ENCODE results near the gene TMEM209.
"Not testable (repeated sequence)": the region's sequence is repeated elsewhere in the genome, so short reads cannot be mapped to it uniquely, and the experiment has no call there.

The TMEM209 gene

DNA sequence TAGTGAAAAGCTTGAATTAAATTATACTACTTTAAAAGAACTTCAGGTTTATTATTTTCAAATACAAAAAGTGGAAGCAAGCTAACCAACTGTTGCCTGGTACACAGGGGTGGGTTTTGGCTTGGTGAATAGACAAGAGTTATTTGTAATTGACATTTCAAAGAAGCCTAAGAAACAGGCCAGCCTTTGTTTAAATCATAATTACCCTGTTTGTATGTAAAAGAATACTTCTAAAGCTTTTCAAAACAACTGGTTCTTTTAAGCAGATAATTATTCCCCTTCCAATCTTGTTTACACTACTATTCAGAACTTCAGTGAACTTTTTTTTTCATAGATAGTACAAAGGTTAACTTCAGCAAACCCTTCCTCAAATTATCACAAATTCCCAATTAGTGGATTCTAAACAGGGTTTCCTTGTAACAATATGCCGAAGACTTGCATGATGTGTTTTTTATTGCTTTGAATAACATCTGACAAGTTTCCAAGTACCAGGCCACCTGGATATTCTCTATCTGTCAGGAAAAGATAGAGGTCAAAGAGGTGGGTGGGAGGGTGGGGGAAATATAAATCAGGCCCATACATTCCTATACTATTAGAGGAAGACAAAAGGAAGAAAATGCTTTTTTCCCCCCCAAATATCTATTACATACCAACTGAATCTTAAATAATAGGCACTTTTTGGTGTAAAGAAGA, 22.8 kb upstream of the TMEM209 start:
- DNase-seq (ENCODE audit: low spot score) = no peak
- no peak overlapping the region for H3K27ac Mint-ChIP-seq

GRCh38 chr7:130226333-130226732, 21.1 kb upstream of the TMEM209 start:
- Mint-ChIP-seq H3K9me3 (no peaks in the 10 kb centered on the region), H3K27me3 (ENCODE audit: low read depth) (no peaks in the 10 kb centered on the region), H3K36me3 (ENCODE audit: low read depth) (no peaks in the 10 kb centered on the region), H3K27ac (no peak overlapping the region), H3K4me1 (ENCODE audit: low read depth) (peaks cover 6% of the 10 kb centered on the region), H3K4me3 (no peak overlapping the region)
- DNase-seq (ENCODE audit: low spot score) = no peak

More for the DNA sequence above, 22.8 kb upstream of the TMEM209 start:
- H3K27me3 Mint-ChIP-seq (ENCODE audit: low read depth) = no peaks in the 10 kb centered on the region
- H3K4me1 Mint-ChIP-seq (ENCODE audit: low read depth) = peaks cover 6% of the 10 kb centered on the region
- no peaks in the 10 kb centered on the region for H3K36me3 Mint-ChIP-seq (ENCODE audit: low read depth)
- no peak overlapping the region for H3K4me3 Mint-ChIP-seq
- H3K9me3 Mint-ChIP-seq = no peaks in the 10 kb centered on the region

GRCh38 chr7:130224923-130225322, 19.7 kb upstream of the TMEM209 start:
- H3K27me3 Mint-ChIP-seq (ENCODE audit: low read depth); H3K27ac Mint-ChIP-seq; DNase-seq (ENCODE audit: low spot score); H3K36me3 Mint-ChIP-seq (ENCODE audit: low read depth); H3K9me3 Mint-ChIP-seq; H3K4me3 Mint-ChIP-seq; H3K4me1 Mint-ChIP-seq (ENCODE audit: low read depth): not testable (repeated sequence)

DNA sequence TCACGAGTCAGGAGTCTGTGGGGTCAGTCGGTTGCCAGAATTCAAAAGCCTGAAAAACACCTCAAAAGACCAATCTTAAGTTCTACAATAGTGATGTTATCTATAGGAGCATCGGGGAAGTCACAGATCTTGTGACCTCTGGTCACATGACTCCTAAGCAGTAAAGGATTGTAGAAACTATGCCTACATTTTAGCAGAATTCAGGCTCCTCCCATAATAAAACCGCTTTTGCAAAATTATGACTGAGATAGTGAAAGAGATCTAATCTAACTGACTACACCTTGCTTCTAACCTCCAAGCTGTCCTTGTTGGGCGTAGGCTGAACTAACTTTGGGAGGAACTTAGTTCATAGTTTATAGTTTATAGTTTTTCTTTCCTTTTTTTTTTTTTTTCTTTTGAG, 19.0 kb upstream of the TMEM209 start:
- no peaks in the 10 kb centered on the region for H3K36me3 Mint-ChIP-seq (ENCODE audit: low read depth)
- DNase-seq (ENCODE audit: low spot score) = no peak
- H3K27ac Mint-ChIP-seq = peak overlapping the region; percentile 53
- peaks cover 6% of the 10 kb centered on the region for H3K4me1 Mint-ChIP-seq (ENCODE audit: low read depth)
- H3K9me3 Mint-ChIP-seq = no peaks in the 10 kb centered on the region
- peaks cover 2% of the 10 kb centered on the region for H3K27me3 Mint-ChIP-seq (ENCODE audit: low read depth)
- H3K4me3 Mint-ChIP-seq = no peak overlapping the region

DNA sequence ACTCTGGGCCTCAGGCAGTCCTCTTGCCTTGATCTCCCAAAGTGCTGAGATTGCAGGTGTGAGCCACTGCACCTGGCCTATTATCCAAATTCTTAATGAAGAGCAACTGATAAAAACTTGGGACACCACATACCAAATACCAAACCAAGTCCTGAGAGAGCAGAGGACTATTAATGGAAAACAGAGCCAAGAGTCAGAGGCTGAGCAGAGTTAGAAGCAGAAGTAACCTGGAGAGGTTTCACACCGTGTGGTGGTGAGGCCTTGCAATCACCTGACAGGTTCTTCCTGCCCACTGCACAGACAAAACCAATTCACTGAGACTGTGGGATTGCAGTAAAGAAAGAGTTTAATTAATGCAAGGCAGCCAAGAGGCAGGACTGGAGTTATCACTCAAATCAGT, 18.4 kb upstream of the TMEM209 start:
- Mint-ChIP-seq H3K27ac (no peak overlapping the region), H3K4me3 (no peak overlapping the region), H3K4me1 (ENCODE audit: low read depth) (peaks cover 6% of the 10 kb centered on the region), H3K27me3 (ENCODE audit: low read depth) (peaks cover 2% of the 10 kb centered on the region), H3K9me3 (no peaks in the 10 kb centered on the region), H3K36me3 (ENCODE audit: low read depth) (no peaks in the 10 kb centered on the region)
- no peak for DNase-seq (ENCODE audit: low spot score)

DNA sequence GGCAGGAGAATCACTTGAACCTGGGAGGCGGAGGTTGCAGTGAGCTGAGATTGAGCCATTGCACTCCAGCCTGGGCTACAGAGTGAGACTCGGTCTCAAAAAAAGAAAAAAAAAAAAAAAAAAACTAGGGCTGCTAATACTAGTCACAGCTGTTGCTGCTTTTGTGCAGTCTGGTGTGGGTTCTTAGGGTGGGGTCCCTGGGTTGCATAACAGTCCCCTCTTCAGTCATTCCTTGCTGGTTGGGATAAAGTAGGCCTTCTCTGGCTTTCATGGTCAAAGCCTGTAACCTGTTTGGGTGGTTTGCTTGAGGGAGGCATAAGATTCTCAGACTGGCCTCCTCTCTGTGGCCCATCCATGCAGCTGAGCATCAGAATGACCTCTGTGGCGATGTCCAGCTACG, 16.5 kb upstream of the TMEM209 start:
- H3K9me3 Mint-ChIP-seq = no peaks in the 10 kb centered on the region
- H3K4me1 Mint-ChIP-seq (ENCODE audit: low read depth) = peaks cover 6% of the 10 kb centered on the region
- no peak overlapping the region for H3K4me3 Mint-ChIP-seq
- no peaks in the 10 kb centered on the region for H3K36me3 Mint-ChIP-seq (ENCODE audit: low read depth)
- H3K27ac Mint-ChIP-seq = no peak overlapping the region
- no peak for DNase-seq (ENCODE audit: low spot score)
- peaks cover 2% of the 10 kb centered on the region for H3K27me3 Mint-ChIP-seq (ENCODE audit: low read depth)

- Mint-ChIP-seq H3K27ac (no peak overlapping the region), H3K4me1 (ENCODE audit: low read depth) (peaks cover 6% of the 10 kb centered on the region)
Observed at GRCh38 chr7:130219871-130220270, 14.7 kb upstream of the TMEM209 start.

GRCh38 chr7:130218806-130219620, 13.8 kb upstream of the TMEM209 start:
- no peak for DNase-seq (ENCODE audit: low spot score)
- H3K36me3 Mint-ChIP-seq (ENCODE audit: low read depth) = no peaks in the 10 kb centered on the region
- H3K9me3 Mint-ChIP-seq = no peaks in the 10 kb centered on the region
- no peak overlapping the region for H3K27ac Mint-ChIP-seq
- peaks cover 9% of the 10 kb centered on the region for H3K27me3 Mint-ChIP-seq (ENCODE audit: low read depth)
- peaks cover 3% of the 10 kb centered on the region for H3K4me1 Mint-ChIP-seq (ENCODE audit: low read depth)
- no peak overlapping the region for H3K4me3 Mint-ChIP-seq

More at GRCh38 chr7:130219871-130220270, 14.7 kb upstream of the TMEM209 start:
- Mint-ChIP-seq H3K36me3 (ENCODE audit: low read depth) (no peaks in the 10 kb centered on the region), H3K27me3 (ENCODE audit: low read depth) (peaks cover 9% of the 10 kb centered on the region), H3K4me3 (no peak overlapping the region), H3K9me3 (no peaks in the 10 kb centered on the region)
- no peak for DNase-seq (ENCODE audit: low spot score)

DNA sequence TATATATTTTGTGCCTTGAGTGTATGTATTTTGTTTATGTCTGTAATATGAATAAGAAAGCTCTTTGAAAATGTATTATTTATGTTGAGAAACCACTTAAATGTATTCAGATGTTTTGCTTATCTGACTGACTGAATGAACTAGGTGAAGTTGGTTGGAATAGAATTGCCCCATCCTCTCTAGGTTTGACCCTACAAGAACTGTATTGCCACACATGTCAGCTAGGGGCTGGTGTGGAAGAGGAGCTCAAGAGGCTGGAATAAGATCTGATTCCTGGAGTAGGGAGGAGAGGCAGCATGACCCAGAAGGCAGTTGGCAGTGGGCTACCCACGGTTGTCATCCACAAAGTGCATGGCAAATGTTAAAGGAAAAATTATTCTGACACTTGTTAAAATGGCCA, 11.5 kb upstream of the TMEM209 start:
- no peaks in the 10 kb centered on the region for H3K4me1 Mint-ChIP-seq (ENCODE audit: low read depth)
- no peak overlapping the region for H3K27ac Mint-ChIP-seq
- H3K4me3 Mint-ChIP-seq = no peak overlapping the region
- H3K27me3 Mint-ChIP-seq (ENCODE audit: low read depth) = peaks cover 15% of the 10 kb centered on the region
- no peaks in the 10 kb centered on the region for H3K9me3 Mint-ChIP-seq
- no peak for DNase-seq (ENCODE audit: low spot score)
- H3K36me3 Mint-ChIP-seq (ENCODE audit: low read depth) = no peaks in the 10 kb centered on the region

DNA sequence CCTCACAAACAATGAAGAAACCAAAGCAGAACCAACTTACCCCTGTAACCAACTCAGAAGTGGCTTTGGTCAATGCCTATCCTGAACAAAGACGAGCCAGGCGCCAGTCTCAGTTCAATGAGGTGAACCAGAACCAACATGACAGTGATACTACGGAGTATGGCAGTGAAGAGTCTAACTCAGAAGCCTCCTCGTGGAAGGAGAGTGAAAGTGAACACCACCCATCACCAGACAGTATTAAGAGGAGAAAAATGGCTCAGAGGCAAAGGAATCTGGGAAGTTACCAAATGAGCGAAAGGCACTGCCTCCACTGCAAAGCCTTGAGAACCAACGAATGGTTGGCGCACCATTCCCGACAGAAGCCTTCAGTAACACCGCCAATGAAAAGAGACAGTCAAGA, 10.8 kb upstream of the TMEM209 start:
- Mint-ChIP-seq H3K9me3 (no peaks in the 10 kb centered on the region), H3K4me3 (no peak overlapping the region), H3K36me3 (ENCODE audit: low read depth) (no peaks in the 10 kb centered on the region), H3K27ac (no peak overlapping the region), H3K4me1 (ENCODE audit: low read depth) (no peaks in the 10 kb centered on the region), H3K27me3 (ENCODE audit: low read depth) (peaks cover 15% of the 10 kb centered on the region)
- DNase-seq (ENCODE audit: low spot score) = no peak

DNA sequence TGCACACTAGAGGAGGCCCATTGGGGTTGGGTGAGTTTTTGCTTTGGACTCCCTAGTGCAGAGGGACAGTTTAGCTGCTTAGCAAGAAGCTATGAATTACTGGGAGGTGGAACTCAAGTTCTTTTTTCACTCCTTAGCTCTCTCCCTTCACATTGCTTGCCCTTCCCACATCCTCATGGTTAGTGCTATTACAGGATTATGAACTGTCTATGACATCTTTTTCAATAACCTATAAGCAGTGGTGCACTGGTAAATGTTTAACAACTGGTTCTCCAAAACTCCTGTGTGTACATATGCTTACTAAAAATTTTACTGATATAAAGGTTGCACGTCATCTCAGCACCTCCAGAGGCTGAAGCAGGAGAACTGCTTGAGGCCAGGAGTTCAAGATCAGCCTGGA, 8.6 kb upstream of the TMEM209 start:
- DNase-seq (ENCODE audit: low spot score) = no peak
- H3K9me3 Mint-ChIP-seq = no peaks in the 10 kb centered on the region

DNA sequence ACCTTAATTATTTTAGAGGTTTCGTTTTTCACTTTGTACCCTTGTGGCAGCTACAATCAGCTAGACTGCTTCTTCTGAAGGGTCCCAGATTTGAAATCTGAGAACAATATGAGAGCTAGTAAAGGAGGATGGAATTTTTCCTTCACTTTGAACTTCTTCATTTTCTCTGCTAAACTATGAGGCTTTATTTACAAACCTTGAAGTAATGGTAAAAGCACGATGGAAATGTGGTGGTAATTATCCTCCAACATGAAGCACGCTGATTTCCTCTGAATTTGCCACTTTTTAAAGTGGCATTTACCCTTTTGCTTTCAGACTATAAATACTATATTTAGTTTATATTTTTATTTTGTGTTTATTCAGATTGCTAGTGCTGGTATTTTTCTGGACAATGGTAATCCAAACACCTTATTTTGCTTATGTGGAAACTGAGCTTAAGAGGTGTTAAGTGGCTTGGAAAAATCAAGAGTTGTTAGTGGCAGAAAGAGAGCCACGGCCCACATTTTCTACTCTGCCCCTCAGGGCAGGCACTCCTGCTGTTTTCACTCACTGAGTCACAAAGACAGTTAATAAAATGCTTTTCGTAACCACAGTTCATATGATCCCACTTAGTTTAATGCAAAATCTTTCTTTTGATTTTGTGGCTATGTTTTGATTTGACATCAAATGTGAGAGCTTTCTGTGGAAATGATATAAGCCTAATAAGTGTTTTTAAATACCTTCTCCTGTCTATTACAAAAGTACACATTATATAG, 5.2 kb upstream of the TMEM209 start:
- peaks cover 6% of the 10 kb centered on the region for H3K27me3 Mint-ChIP-seq (ENCODE audit: low read depth)
- peaks cover 2% of the 10 kb centered on the region for H3K4me1 Mint-ChIP-seq (ENCODE audit: low read depth)
- H3K36me3 Mint-ChIP-seq (ENCODE audit: low read depth) = no peaks in the 10 kb centered on the region
- no peak for DNase-seq (ENCODE audit: low spot score)
- H3K9me3 Mint-ChIP-seq = no peaks in the 10 kb centered on the region
- H3K4me3 Mint-ChIP-seq = no peak overlapping the region
- no peak overlapping the region for H3K27ac Mint-ChIP-seq

More for the DNA sequence above, 8.6 kb upstream of the TMEM209 start:
- Mint-ChIP-seq H3K27ac (no peak overlapping the region), H3K36me3 (ENCODE audit: low read depth) (no peaks in the 10 kb centered on the region), H3K27me3 (ENCODE audit: low read depth) (peaks cover 13% of the 10 kb centered on the region), H3K4me1 (ENCODE audit: low read depth) (no peaks in the 10 kb centered on the region), H3K4me3 (no peak overlapping the region)

- H3K27me3 Mint-ChIP-seq (ENCODE audit: low read depth) = peaks cover 6% of the 10 kb centered on the region
- H3K36me3 Mint-ChIP-seq (ENCODE audit: low read depth) = peaks cover 5% of the 10 kb centered on the region
- H3K9me3 Mint-ChIP-seq = no peaks in the 10 kb centered on the region
- H3K4me3 Mint-ChIP-seq = no peak overlapping the region
- no peak overlapping the region for H3K27ac Mint-ChIP-seq
- DNase-seq (ENCODE audit: low spot score) = no peak
- peaks cover 4% of the 10 kb centered on the region for H3K4me1 Mint-ChIP-seq (ENCODE audit: low read depth)
Observed at GRCh38 chr7:130208516-130208915, 3.3 kb upstream of the TMEM209 start.

DNA sequence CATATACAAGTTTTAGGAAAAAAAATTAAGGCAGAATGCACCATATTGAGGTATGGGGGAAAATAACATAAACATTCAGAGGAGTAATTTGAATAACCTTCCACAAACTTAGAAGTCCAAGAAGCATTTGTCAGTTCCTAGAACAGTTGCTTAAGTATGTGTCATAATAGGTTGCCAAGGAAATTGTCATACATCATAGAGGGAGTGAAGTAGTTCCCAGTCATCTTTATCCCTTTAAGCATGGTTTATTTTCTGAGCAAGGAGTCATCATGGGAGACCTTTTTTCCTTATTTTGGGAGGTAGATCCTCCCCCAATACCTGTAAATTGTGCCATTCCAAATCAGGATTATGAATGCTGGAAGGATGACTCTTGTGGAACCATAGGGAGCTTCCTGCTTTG, 2.4 kb upstream of the TMEM209 start, which contains the start of gene SSMEM1:
Gene SSMEM1 (plus strand): TSS at position 219 of the 400 bp plus-strand sequence. CDS start 51 bp downstream, at position 270.
- no peak within 1 kb of the TSS for H3K4me3 Mint-ChIP-seq
- H3K36me3 Mint-ChIP-seq (ENCODE audit: low read depth) = peaks cover 11% of the 10 kb centered on the region
- H3K9me3 Mint-ChIP-seq = no peaks in the 10 kb centered on the region
- H3K27ac Mint-ChIP-seq = no peak within 1 kb of the TSS
- no peak for DNase-seq (ENCODE audit: low spot score)
- H3K27me3 Mint-ChIP-seq (ENCODE audit: low read depth) = peaks cover 5% of the 10 kb centered on the region
- H3K4me1 Mint-ChIP-seq (ENCODE audit: low read depth) = peaks cover 10% of the 10 kb centered on the region

All from T-helper 2 cell treated with Interferon-gamma antibody and Interleukin-4, amounts not matched to agents 5 μg/mL and 100 μg/mL, for 36 hours (primary cell).